ENCODE data around the gene IFT20.

- TF ChIP-seq, protein P1, sequence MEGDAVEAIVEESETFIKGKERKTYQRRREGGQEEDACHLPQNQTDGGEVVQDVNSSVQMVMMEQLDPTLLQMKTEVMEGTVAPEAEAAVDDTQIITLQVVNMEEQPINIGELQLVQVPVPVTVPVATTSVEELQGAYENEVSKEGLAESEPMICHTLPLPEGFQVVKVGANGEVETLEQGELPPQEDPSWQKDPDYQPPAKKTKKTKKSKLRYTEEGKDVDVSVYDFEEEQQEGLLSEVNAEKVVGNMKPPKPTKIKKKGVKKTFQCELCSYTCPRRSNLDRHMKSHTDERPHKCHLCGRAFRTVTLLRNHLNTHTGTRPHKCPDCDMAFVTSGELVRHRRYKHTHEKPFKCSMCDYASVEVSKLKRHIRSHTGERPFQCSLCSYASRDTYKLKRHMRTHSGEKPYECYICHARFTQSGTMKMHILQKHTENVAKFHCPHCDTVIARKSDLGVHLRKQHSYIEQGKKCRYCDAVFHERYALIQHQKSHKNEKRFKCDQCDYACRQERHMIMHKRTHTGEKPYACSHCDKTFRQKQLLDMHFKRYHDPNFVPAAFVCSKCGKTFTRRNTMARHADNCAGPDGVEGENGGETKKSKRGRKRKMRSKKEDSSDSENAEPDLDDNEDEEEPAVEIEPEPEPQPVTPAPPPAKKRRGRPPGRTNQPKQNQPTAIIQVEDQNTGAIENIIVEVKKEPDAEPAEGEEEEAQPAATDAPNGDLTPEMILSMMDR (IDR thresholded peaks at IDR 0.05; ENCODE audit: low read length): no peak
- TF ChIP-seq EZH2 (IDR thresholded peaks at IDR 0.05; ENCODE audit: borderline replicate concordance, low read length): no peak
These were observed 943 bp upstream of the IFT20 start for GRCh38 chr17:28335959-28336871.

Data from OCI-LY1 (cell line).